Nephron progenitor cell (in vitro differentiated cells): ENCODE data around the gene LEMD3.
"Not testable (repeated sequence)": the region's sequence is repeated elsewhere in the genome, so short reads cannot be mapped to it uniquely, and the experiment has no call there.

ENCODE experiments used
- DNase-seq: peaks from one replicate; pipeline ENCODE4 v3.0.0; 2021
- H3K27ac Mint-ChIP-seq: 2 replicates; pipeline ENCODE4 v1.8.0; 2021; ENCODE audit warnings: mild to moderate bottlenecking, moderate library complexity, mixed read lengths
- H3K27me3 Mint-ChIP-seq: 2 replicates; pipeline ENCODE4 v1.8.0; 2021; ENCODE audit warnings: mild to moderate bottlenecking, low read depth, mixed read lengths; ENCODE audit not compliant: poor library complexity
- H3K36me3 Mint-ChIP-seq: 2 replicates; pipeline ENCODE4 v1.8.0; 2021; ENCODE audit warnings: low read depth, mixed read lengths
- H3K4me1 Mint-ChIP-seq: 2 replicates; pipeline ENCODE4 v1.8.0; 2021; ENCODE audit warnings: mixed read lengths
- H3K4me3 Mint-ChIP-seq: 2 replicates; pipeline ENCODE4 v1.8.0; 2021; ENCODE audit warnings: mild to moderate bottlenecking, moderate library complexity, mixed read lengths
- H3K9me3 Mint-ChIP-seq: 2 replicates; pipeline ENCODE4 v1.8.0; 2021; ENCODE audit warnings: mild to moderate bottlenecking, moderate library complexity, mixed read lengths
- CTCF ChIP-seq: fragments of 200-600 bp; sonication (generic); IDR thresholded peaks from 2 replicates; pipeline ENCODE4 v1.5.0; 2021; ENCODE audit warnings: antibody characterized with exemption

Gene LEMD3

GRCh38 chr12:65279369-65280112 lies 110.2 kb downstream of the LEMD3 start:
- no peak for TF ChIP-seq CTCF
- H3K4me1 Mint-ChIP-seq: peaks cover 19% of the 10 kb centered on the region
- no peaks in the 10 kb centered on the region for H3K9me3 Mint-ChIP-seq
- no peak for DNase-seq
- H3K27me3 Mint-ChIP-seq: peaks cover 11% of the 10 kb centered on the region
- H3K27ac Mint-ChIP-seq: no peak overlapping the region
- H3K4me3 Mint-ChIP-seq: peak overlapping the region; percentile 81
- no peaks in the 10 kb centered on the region for H3K36me3 Mint-ChIP-seq

DNA sequence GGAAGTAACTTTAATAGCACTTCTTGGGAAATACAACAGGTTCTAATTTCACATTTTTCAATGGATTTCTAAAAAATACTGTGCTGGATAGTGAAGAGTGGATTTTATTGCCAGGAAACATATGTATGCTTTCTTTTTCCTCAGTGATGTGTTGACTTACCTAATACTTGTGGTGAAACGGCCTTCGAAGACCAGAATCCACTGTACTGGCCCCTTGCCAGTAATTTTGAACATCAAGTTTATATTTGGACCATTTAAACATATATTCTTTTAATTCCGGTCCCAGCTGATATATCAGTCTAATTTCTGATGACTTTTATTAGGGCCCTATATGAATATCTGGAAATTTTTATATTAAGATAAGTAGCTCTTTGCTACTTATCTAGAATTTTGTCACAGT lies 110.9 kb downstream of the LEMD3 start:
- H3K4me3 Mint-ChIP-seq: peak overlapping the region; percentile 81
- TF ChIP-seq CTCF: no peak

DNA sequence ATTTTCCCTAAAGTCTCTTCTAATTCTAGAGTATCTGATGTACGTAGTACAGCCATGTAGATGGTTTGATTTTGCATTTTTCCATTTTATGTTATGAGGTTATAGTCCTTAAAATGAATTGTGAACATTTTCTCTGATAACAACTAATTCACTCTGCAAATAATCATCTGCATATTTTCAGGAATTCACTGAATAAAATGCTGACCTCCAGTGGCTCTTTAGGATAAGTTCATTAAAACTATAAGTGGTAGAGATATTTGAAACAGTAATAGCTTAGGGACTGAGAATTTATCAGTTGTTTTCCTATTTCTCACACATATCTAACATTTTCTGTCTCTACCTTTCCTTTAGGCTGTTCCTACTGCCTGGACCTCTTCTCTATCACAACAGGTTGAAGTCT lies 113.5 kb downstream of the LEMD3 start:
- TF ChIP-seq CTCF: no peak
- no peaks in the 10 kb centered on the region for H3K9me3 Mint-ChIP-seq
- no peak overlapping the region for H3K27ac Mint-ChIP-seq
- H3K27me3 Mint-ChIP-seq: peaks cover 8% of the 10 kb centered on the region
- no peaks in the 10 kb centered on the region for H3K36me3 Mint-ChIP-seq
- H3K4me3 Mint-ChIP-seq: no peak overlapping the region
- H3K4me1 Mint-ChIP-seq: peaks cover 15% of the 10 kb centered on the region
- no peak for DNase-seq

More for the DNA sequence above, 110.9 kb downstream of the LEMD3 start:
- no peak overlapping the region for H3K27ac Mint-ChIP-seq
- H3K27me3 Mint-ChIP-seq: peaks cover 11% of the 10 kb centered on the region
- no peak for DNase-seq
- peaks cover 19% of the 10 kb centered on the region for H3K4me1 Mint-ChIP-seq
- H3K9me3 Mint-ChIP-seq: no peaks in the 10 kb centered on the region
- no peaks in the 10 kb centered on the region for H3K36me3 Mint-ChIP-seq

- not testable (repeated sequence) for DNase-seq, H3K4me3 Mint-ChIP-seq, H3K27me3 Mint-ChIP-seq, H3K36me3 Mint-ChIP-seq, H3K9me3 Mint-ChIP-seq, H3K4me1 Mint-ChIP-seq
- H3K27ac Mint-ChIP-seq: peak overlapping the region; percentile 62
Observed at GRCh38 chr12:65285532-65285931, 116.1 kb downstream of the LEMD3 start.

- Mint-ChIP-seq H3K27me3 (no peaks in the 10 kb centered on the region), H3K9me3 (no peaks in the 10 kb centered on the region), H3K27ac (no peak overlapping the region), H3K4me3 (no peak overlapping the region), H3K36me3 (no peaks in the 10 kb centered on the region), H3K4me1 (no peaks in the 10 kb centered on the region)
- DNase-seq: no peak
- TF ChIP-seq CTCF: no peak
Observed at GRCh38 chr12:65287426-65287825, 118.0 kb downstream of the LEMD3 start.

DNA sequence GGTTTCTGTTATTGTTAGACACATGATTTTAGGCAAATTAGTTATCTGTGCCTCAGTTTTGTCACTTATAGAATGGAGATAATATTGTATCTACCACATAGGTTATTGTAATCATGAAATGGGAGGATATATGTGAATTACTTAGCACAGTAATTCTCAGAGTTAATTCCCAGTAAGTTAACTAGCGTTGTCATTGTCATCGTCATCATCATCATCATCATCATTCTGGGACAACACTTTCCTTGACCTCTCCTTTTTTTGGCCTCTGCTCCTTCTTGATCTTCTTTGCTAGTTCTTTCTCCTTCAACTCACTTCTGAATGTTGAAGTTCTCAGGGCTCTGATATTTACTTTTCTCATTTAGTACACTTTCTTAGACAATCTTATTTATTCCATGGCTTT lies 122.9 kb downstream of the LEMD3 start:
- Mint-ChIP-seq H3K27me3 (no peaks in the 10 kb centered on the region), H3K36me3 (peaks cover 5% of the 10 kb centered on the region), H3K27ac (no peak overlapping the region), H3K4me1 (no peaks in the 10 kb centered on the region), H3K9me3 (no peaks in the 10 kb centered on the region), H3K4me3 (no peak overlapping the region)
- no peak for TF ChIP-seq CTCF
- DNase-seq: no peak
